ENCODE results near the gene C1QL2.

DNA sequence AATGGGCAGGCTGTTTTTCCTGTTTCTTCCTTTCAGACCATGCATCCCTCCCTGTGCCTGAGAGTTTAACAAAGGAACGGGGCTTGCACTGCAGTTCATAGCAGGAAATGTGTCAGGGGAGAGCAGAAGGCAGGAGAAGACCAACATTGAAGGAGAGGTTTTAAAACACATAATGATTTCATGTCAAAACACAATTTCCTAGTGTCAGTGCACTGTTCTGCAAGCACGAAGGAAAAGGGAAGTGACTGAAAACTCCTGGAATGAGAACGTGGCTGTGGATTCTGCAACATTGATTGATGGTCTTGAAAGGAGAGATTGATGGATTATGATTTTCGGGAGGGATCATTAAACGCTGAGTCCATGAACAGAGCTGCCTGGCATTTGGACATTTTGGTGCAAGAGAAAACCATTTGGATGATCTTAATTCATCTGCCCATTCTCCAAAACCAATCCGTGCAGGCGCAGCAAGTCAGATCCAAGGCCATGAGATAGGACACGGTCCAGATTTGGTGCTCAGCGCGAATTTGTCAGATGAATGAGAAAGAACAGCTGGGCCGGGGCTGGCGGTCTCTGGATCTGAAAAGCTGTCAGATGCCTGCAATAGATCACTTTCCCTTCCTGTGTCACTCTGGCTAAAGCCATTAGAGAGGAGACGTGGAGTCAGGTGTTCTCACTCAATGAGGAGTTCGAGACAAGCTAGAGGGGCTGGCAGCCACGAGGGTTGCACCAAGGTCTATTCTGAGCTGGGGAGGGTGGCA is 38.4 kb downstream of the C1QL2 start:
- TF ChIP-seq FOXK2 (IDR thresholded peaks at IDR 0.05) = no peak
- TF ChIP-seq HDGF (IDR thresholded peaks at IDR 0.05; ENCODE audit: borderline replicate concordance) = no peak
- no peak for TF ChIP-seq FOXA1 (IDR thresholded peaks at IDR 0.05)
- TF ChIP-seq FOXM1 (IDR thresholded peaks at IDR 0.05; ENCODE audit: borderline replicate concordance) = no peak
- no peak for TF ChIP-seq SP1 (IDR thresholded peaks at IDR 0.05)
- no peak for TF ChIP-seq SUZ12 (IDR thresholded peaks at IDR 0.05)
- no peak for TF ChIP-seq PKNOX1 (IDR thresholded peaks at IDR 0.05)
- no peak for TF ChIP-seq ELF4 (IDR thresholded peaks at IDR 0.05)
- TF ChIP-seq LEF1 (IDR thresholded peaks at IDR 0.05; ENCODE audit: borderline replicate concordance) = no peak
- TF ChIP-seq ARNT (IDR thresholded peaks at IDR 0.05) = no peak
